ENCODE data around the gene C8G.

- TF ChIP-seq GATA2 (IDR thresholded peaks at IDR 0.05; ENCODE audit: low read depth, low read length) (no peak), GATA3 (IDR thresholded peaks at IDR 0.05; ENCODE audit: low read depth, low read length) (no peak)
Measured at GRCh38 chr9:136958898-136959850, 14.1 kb downstream of the C8G start.

Data from SH-SY5Y (cell line).